ENCODE data around the gene DIS3L2.

DIS3L2 gene

GRCh38 chr2:231961349-231962166 lies at the start of gene DIS3L2:
DIS3L2 (plus strand) TSS chr2:231961713; CDS start chr2:232014928, 53,215 bp downstream.
- peak; percentile 86 for DNase-seq (ENCODE audit: low spot score)

DNA sequence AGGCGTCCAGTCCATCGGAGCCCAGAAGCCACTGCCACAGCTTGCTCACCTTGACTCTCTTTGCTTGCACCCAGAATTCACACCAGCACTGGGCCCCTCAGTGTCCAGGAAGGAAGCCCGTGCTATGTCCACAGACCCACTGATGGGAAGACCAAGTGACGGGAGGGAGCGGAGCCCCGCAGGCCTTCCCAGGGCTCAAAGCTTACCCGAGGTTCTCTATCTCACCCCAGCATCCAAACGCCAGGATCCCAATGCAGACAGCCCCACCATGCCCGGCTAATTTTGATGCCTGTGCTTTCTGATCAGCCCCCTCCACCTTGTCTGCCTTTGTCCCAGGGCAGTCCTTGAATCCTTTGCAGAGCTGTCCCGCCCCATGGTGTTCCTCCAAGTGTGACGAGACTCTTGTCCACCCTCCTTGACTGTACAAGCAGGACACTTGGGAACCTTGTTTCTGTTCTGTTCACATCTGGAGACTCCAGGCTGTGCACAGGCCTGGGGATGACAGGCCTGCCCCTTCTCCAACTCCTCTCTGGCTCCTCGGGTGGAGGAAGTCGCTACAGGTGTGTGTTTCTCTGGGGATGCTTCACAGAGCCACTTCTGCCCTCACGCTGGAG lies 47.3 kb upstream of the DIS3L2 start:
- no peak for DNase-seq (ENCODE audit: low spot score)

GRCh38 chr2:231917280-231918066 lies 44.0 kb upstream of the DIS3L2 start:
- no peak for DNase-seq (ENCODE audit: low spot score)

DNA sequence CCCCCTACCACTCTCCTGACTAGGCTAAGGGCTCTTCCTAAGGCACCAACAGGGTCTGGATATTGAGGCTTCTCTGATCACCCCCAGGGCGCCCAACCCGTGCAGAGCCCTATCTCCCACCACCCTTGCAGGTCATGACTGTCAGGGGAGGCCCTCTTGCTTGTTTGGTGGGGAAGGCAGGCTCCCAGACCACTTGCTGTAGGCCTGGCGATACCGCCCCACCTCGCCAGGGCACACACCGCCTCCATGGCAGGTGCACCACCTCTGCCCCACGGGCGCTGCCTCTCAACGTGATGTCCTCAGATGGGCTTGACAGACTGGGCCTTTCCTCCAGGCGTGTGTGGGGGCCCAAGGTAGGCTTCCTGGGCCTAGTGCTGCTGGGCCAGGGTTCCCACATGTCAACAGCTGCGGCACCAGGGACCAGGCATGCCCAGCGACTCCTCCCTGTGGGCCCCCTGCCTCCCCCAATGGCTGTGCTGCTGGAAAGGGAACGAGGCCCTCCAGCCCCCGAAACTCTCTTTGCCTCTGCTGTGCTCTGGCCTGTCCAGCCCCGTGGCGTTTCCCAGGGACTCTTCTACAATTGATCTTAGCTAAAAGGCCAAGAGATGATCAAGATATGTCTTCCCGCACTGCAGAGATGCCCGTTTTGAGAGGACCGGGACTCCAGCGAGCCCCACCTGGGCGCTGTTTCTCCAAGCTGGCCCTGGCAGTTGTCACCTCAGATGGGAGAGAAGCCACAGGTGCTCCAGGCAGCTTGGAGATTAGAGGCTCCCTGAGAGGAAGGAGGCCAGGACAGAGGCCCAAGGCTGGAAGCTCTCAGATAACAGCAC lies 42.8 kb upstream of the DIS3L2 start:
- no peak for DNase-seq (ENCODE audit: low spot score)

DNA sequence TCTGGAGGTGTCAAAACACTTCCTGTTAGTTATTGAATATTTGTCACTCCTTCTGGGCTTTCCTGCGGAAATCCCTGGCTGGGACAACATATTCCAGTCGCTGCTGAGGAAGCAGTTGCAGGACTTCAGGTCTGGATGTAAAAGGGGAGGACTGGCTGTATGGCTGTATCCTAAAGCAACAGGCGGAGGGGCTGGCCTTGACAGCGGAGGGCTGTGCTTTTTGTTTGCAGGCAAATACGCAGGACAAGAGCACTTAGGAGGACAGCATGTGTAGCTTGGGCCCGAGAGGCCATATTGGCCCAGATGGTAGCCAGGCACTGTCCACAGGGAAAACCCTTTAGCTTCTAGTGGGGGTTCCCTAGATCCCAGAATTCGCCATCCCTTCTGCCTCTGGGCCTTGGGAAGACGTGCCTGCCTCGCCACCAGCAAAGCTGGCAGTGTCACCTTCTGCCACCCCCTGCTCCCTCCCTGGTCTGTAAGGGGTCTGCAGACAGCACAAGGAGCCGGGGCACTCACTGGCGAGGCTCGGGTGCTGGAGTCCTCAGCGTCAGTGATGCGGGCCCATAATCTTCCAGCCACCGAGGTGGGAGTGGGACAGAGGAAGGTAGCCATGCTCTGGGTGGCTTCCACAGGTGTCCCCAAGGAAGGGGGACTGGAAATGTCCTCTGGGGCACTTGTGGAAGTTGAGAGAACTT lies 42.0 kb upstream of the DIS3L2 start:
- DNase-seq (ENCODE audit: low spot score) = no peak

GRCh38 chr2:231920366-231920765 lies 41.1 kb upstream of the DIS3L2 start:
- no peak for DNase-seq (ENCODE audit: low spot score)

- DNase-seq (ENCODE audit: low spot score) = no peak
Measured at GRCh38 chr2:231920795-231921194, 40.7 kb upstream of the DIS3L2 start.

DNA sequence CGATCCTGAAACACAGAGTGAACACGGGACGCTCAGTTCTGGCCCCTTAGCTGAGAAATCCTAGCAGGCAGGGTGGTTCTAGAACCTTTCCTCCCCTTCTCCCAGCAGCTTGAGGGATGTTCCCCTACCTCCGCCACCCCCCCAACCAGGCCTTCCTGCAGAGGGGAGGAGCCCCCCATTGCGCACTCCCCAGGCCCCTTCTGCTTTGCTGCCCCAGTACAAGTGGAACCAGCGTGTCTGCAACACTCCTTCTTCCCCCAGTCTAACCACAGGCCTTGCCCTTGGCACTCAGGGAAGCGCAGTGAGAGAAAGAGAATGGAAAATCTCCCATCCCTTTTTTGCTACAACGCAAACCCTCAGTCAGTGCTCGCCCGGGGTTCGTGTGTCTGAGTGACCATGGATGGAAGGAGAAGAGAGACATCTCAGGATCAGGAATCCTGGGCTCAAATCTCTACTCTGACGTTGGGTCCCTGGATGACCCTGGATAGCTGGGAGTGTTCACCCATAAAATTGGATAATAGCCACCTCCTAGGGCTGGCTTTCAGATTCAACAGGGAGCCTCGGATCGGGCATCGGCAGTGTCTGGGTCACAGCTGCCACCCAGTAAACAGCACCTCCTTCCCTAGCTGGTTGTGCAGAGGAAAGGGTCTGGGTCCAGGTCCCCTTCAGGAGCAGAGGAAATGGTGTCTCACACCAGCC lies 39.1 kb upstream of the DIS3L2 start:
- DNase-seq (ENCODE audit: low spot score) = no peak

DNA sequence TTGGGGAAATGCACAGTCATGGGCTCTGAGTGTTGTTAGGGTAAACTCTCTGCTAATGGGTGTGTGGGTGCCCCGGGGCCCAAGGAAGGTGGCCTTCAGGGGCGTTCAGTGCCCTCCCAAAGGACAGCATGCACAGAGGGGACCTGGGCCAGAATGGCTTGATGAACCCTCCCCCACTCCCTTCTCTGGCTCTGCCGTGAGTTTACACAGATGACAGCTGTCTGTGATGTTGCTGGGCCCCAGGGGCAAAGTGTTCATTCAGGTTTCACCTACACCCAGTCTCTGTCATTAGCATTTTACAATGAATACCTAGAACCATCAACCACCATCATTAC lies 38.5 kb upstream of the DIS3L2 start:
- no peak for DNase-seq (ENCODE audit: low spot score)

DNA sequence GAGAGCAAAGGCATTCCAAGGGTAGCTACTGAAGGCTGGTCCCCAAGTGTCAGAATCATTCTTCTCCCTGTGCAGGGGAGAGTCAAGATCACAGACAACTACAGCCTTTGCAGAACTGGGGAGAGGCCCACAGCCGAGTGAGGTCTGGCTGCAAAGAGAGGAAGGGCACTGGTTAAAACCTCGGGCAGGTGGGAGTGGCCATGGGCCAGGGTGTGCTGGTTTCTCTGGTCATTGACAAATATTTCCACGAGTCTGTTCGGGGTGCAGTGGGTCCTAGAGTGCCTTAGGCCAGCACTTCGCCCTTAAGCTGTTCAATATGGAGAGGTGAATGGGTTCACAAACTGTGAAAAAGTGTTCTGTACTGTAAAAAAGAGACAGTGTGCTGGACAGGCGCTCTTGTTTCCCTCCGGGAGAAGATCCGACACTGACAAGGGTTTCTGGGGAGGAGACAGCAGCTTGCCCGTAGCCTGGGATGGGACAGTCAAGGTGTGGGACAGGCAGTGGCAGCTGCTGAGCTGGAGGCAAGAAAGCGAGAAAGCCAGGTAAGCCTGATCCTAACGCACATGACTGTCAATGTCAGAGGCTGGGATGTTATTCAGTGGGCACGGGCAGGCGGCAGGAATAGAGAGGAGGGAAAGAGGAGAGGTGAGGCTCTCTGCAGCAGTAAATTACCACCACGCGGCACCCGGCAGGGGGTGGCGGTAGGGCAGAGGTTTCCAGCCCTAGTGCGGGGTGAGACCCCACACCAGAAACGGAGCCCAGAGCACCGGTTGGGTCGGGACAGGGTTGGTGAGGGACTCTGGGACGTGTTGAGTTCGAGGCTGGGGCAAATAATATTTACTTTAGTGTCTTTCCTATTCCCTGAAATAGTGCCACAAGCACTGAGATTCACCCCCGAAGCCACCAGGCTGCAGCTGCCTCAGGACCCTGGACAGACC lies 37.3 kb upstream of the DIS3L2 start:
- no peak for DNase-seq (ENCODE audit: low spot score)

DNA sequence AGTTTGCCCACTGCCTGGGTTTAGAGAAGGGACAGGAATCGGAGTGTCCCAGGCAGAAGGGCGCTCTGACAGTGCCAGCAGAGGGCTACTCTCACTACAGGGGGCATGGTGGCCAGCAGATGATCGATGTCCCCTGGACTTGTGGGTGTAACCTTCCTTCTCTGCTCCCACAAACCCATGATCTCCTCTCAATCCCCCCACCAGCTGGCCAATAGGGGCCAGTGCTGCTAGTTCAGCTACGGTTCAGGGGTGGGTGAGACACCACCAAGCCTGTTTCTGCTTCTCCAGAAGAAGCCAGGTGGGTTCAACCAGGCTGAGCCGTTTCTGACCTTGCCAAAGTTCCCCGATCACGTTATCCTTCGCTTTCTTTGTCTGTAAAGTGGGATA lies 36.6 kb upstream of the DIS3L2 start:
- no peak for DNase-seq (ENCODE audit: low spot score)

DNA sequence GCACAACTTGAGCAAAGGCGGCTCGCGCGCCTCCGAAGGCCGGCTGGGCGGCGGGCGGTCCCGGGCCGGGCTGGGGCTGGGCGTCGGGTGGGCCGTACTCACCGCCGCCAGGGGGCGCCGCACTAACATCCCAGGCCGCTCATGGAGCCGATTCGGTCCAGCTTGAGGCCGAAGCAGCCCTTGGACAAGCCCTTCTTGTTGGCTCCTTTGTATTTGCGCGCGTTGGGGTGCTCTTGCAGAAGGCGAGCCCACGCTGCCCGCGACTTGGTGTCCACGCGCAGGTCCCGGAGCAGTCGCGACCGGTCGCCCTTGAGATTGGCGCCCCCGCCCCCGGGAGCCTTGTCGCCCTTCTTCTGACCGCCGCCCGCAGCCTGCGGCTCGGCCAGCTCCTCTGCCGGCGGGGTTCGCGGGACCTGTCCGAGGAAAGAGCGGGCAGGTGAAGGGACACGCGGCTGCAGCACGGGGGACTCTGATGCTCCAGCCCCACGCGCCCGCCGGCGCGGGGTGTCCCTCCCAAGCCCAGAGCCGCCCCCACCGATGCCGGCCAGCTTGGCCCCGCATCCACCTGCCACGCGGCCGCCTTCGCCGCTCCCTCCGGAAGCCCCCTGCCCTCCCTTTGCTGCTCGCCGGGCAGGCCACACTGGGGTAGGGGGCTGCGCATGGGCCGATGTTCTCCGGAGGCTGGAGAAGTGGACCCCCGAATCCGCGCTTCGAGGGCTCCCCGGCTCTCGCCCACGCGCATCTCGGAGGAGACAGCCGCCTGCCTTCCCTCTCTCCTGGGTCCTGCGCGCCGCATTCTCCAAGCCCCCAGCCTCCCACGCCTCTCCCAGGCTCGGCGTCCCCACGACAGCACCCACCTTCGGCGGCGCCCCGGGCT lies 36.0 kb upstream of the DIS3L2 start:
- DNase-seq (ENCODE audit: low spot score) = peak; percentile 91

GRCh38 chr2:231926180-231926741 lies 35.3 kb upstream of the DIS3L2 start, which contains the start of gene NPPC:
NPPC (minus strand) TSS chr2:231926396; CDS start chr2:231926249, 147 bp downstream.
- no peak for DNase-seq (ENCODE audit: low spot score)

DNA sequence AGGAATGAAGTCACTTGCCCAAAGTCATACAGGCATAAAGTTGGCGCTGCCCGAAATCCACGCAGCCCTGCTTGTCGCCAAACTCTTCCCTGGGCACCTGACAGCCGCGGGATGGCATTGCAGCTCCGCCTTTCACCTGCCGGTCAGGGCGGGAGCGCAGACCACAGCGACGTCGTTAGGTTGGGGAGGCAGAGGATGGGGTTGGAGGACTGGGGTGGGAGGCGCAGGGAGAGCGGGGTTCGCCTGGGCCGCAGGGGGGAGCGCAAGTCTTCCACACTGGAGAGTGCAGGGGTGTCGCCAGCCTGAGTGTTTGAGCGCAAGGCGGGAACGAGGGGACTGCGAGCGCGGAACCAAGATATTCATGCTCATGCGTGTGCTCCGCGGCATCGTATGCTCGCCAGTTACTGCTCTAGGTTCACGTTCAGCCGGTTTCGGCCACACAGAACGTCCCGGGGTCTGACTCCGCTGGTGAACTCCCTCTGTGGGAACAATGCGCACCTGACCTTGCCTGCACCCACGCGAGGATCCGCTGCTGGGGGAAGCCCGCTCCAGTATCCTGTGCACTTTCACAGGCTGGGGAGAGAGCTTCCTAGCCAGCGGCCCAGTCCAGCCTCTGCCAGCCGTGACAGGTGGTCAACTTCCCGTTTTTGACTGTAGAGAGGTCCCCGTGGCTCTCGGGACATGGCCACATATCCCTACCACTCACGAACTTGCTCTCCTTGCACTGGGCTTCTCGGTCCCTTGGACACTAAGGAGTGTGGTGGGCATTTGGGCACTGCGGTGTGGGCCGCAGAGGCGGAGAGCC lies 34.5 kb upstream of the DIS3L2 start:
- no peak for DNase-seq (ENCODE audit: low spot score)

DNA sequence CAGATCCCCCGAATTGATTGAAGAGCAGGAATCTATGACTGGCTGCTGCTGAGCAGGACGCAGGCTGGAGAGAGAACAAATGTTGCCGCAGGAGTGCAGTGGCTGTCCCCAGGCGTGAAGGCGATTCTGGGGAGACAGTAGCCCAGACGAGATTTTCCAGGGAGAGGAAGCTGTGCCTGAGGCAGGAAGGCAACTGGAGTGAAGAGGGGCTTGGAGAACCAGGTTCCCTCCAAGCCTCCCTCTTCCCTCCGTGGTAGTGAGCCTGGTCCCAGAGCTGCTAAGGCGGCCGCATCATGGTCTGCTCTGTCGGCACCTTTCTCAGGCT lies 34.0 kb upstream of the DIS3L2 start:
- no peak for DNase-seq (ENCODE audit: low spot score)

DNA sequence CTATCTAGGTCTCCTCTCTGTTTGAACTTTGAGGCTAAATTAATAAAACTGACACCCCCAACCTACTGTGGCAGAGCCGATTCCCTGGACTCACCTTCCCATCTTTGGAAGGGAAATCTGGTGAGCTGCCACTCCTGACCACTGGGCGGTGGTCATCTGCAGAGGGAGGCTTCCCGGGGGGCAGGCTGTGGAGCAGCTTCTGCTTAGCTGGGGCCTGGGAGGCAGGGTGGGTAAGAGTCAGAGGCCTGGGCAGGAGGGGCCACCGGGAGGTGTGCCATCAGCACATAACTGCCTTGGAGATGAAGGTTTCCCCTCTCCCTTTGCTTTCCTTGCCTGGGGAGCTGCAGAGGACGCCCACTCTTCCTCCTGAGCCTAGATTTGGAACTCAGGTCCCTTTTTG lies 33.0 kb upstream of the DIS3L2 start:
- DNase-seq (ENCODE audit: low spot score) = no peak

GRCh38 chr2:231928901-231929725 lies 32.4 kb upstream of the DIS3L2 start:
- DNase-seq (ENCODE audit: low spot score) = no peak

Data from AG08395 (cell line).